GM12865 (cell line): Measurements from ENCODE around the gene MMP2.

Experiments
- DNase-seq: peaks from one replicate; pipeline ENCODE4 v3.0.0; 2010; ENCODE audit warnings: low read depth
- H3K4me3 ChIP-seq: 2 replicates; pipeline ENCODE4 v1.5.1; 2011; ENCODE audit warnings: mild to moderate bottlenecking, low read depth, low read length, control low read depth
- CTCF ChIP-seq: IDR thresholded peaks from 2 replicates; pipeline ENCODE4 v1.5.1; 2011; ENCODE audit warnings: low read length, control low read depth, low read depth, inconsistent platforms; ENCODE audit not compliant: insufficient read depth; ENCODE audit errors: missing control alignments

Gene MMP2

DNA sequence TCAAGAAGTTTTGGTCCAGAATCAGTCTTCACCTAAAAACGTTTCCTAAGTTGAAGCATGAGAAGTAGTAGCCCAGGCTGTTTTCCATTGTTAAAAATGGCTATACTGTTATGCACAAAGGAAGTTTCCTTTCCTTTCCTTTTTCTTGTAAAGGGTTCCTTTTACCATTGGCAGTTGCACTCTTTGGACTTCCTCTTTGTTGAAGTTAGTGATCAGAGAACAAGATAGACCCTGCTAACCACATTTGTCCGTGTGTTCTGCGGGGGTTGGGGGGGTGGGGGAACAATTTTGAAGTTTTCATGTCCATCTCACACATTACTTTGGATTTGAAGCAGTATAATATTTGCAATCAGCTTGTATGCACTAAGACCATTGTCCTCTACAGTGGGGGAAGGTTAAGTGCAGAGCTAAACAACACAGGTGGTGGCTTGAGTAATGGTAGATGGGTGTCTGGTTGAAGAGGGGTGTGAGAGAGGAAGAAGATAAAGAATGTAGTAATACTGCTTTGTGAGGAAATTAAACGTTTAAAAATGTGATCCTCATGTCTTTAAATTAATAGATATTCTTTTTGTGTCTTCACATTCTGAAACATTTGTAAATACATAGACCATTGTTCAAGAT, 31.3 kb downstream of the MMP2 start:
- TF ChIP-seq CTCF: no peak
- H3K4me3 ChIP-seq: no peak overlapping the region
- DNase-seq: no peak

DNA sequence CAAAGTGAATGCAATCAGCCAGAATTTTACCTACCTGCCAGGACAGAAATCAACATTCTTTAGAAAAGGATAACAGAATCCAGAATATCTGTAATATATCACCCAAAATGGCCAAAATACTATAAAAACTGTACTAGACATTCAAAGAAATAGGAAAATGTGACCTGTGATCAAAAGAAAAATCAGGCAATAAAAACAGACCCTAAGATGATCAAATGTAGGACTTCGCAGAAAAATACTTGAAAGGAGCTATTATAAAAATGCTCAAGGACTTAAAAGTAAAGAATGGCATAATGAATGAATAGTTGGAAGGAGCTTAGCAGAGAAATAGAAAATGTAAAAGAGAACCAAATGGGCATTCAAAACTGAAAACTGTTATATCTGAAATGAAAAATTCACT, 33.9 kb downstream of the MMP2 start:
- no peak for TF ChIP-seq CTCF
- no peak for DNase-seq

DNA sequence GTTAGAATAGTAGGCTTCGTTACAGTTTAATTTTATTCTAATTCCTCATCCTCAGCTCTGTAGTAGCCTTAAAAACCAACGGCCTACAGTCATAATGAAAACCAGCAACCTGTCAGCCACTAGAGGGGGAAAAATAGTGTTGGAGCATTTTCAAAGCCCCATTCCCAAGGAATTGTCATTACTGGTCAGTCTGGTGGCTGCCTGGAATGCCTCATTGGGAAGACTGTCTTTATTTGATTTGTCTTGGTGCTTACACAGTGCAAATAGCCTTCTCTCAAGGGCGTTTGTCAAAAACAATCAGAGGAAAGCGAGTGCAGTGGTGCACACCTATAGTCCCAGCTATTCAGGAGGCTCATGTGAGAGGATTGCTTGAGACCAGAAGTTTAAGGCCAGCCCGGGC, 34.6 kb downstream of the MMP2 start:
- no peak for TF ChIP-seq CTCF
- no peak overlapping the region for H3K4me3 ChIP-seq
- DNase-seq: no peak

More for the DNA sequence above, 33.9 kb downstream of the MMP2 start:
- H3K4me3 ChIP-seq: no peak overlapping the region

DNA sequence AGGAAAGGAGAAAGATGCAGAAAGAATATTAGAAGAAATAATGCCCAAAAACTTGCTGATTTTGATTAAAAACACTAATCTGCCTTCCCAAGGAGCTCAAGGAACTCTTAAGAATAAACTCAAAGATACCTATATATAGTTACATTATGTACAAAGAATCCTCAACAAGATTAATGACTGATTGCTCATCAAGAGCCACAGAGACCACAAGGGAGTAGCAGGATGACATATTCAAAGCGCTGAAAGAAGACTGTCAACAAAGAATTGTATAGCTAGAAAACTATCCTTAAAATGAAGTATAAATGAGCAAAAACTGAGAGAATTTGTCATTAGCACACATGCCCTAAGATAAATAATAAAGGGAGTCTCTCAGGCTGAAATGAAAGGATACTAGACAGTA, 36.1 kb downstream of the MMP2 start:
- no peak for TF ChIP-seq CTCF
- H3K4me3 ChIP-seq: no peak overlapping the region
- DNase-seq: no peak

DNA sequence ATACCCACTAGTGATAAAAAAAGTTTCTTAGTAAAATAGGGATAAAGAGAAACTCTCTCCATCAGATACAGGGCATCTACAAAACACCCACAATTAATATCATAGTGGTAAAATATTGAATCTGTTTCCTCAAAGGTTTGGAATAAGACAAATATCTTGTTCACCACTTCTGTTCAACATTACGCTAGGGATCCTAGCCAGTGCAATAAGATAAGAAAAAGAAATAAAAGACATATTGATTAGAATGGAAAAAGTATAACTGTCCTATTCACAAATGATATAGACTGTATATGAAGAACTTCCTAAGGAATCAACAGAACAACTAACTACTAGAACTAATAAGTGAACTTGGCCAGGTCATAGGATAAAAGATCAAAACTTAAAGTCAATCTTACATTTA, 42.8 kb downstream of the MMP2 start:
- TF ChIP-seq CTCF: no peak
- no peak for DNase-seq

DNA sequence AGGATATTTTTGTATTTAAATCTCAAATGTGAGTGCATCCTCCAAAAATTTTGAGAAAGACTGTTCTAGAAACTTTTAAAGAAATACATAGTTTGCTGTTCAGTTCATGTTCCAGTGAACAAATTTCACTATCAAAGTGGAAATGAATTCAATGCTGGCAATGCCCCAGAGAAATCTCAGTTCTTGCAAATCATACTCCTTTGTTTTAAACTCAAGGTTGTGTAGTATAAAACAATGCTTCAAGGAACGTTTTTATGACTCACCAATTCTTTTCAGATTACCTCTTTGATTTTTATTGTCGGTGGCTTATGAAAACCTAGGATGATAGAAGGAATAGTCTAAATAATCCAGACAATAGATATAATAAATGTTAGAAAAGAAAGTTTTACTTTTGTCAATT, 47.4 kb downstream of the MMP2 start:
- TF ChIP-seq CTCF: no peak
- no peak overlapping the region for H3K4me3 ChIP-seq

More for the DNA sequence above, 42.8 kb downstream of the MMP2 start:
- H3K4me3 ChIP-seq: no peak overlapping the region

DNA sequence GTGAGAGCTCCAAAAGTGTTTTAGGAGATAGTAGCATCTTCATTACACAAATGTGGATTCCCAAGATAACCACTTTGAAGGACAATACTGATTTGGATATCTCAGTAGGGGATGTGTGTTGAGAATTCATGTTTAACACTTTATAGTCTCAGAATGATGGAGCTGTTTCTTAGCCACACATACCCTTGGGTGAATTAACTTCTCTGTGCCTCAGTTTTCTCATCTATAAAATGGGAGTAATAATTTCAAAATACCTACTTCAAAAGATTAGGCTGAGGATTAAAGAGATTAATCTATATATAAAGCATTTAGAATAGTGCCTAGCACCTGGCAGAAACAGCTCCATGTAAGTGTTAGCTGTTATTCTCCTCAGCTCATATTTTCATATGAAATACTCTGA, 48.9 kb downstream of the MMP2 start:
- DNase-seq: no peak
- TF ChIP-seq CTCF: no peak
- H3K4me3 ChIP-seq: no peak overlapping the region

More for the DNA sequence above, 47.4 kb downstream of the MMP2 start:
- no peak for DNase-seq
